ENCODE data around the gene PLPPR1. TPM values are rescaled to one million over a fixed set of nuclear protein-coding genes. Genes with fewer than 3 reads are reported as not detected.

PLPPR1 gene
- polyA plus RNA-seq, 3 donors: not detected

GRCh38 chr9:101098392-101098791, 69.9 kb downstream of the PLPPR1 start:
- Histone ChIP-seq H3K27me3 (ENCODE audit: control insufficient read depth in 2 of 2, insufficient read depth in 2 of 2, low read length in 2 of 2) (no peaks in the 10 kb centered on the region), H3K4me1 (ENCODE audit: control insufficient read depth in 1 of 2, insufficient read depth in 2 of 2, low read length in 2 of 2) (no peaks in the 10 kb centered on the region), H3K9me3 (replicated peaks in 1 of 2; ENCODE audit: control insufficient read depth in 1 of 2, insufficient read depth in 1 of 2, low read length in 2 of 2) (no peaks in the 10 kb centered on the region), H2AFZ (ENCODE audit: insufficient read depth, low read depth, low read length, poor library complexity, severe bottlenecking) (no peak overlapping the region), H3K4me2 (replicated peaks; ENCODE audit: extremely low read depth, low read length, poor library complexity, severe bottlenecking) (no peak overlapping the region), H3K27ac (ENCODE audit: low read depth in 1 of 2, low read length in 2 of 2) (no peak overlapping the region), H3K79me2 (ENCODE audit: insufficient read depth, low read length) (no peaks in the 10 kb centered on the region), H3K36me3 (replicated peaks in 1 of 2; ENCODE audit: control insufficient read depth in 1 of 2, insufficient read depth in 2 of 2, low read length in 2 of 2) (no peaks in the 10 kb centered on the region), H3K4me3 (replicated peaks in 1 of 3; ENCODE audit: low read depth in 2 of 3, low read length in 3 of 3) (no peak overlapping the region), H4K20me1 (ENCODE audit: insufficient read depth, low read length) (no peaks in the 10 kb centered on the region), H3K9ac (ENCODE audit: insufficient read depth, low read length, poor library complexity, severe bottlenecking) (no peak overlapping the region)
- H3K36me3 Mint-ChIP-seq: no peaks in the 10 kb centered on the region
- TF ChIP-seq, protein P1, sequence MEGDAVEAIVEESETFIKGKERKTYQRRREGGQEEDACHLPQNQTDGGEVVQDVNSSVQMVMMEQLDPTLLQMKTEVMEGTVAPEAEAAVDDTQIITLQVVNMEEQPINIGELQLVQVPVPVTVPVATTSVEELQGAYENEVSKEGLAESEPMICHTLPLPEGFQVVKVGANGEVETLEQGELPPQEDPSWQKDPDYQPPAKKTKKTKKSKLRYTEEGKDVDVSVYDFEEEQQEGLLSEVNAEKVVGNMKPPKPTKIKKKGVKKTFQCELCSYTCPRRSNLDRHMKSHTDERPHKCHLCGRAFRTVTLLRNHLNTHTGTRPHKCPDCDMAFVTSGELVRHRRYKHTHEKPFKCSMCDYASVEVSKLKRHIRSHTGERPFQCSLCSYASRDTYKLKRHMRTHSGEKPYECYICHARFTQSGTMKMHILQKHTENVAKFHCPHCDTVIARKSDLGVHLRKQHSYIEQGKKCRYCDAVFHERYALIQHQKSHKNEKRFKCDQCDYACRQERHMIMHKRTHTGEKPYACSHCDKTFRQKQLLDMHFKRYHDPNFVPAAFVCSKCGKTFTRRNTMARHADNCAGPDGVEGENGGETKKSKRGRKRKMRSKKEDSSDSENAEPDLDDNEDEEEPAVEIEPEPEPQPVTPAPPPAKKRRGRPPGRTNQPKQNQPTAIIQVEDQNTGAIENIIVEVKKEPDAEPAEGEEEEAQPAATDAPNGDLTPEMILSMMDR (IDR thresholded peaks at IDR 0.05): no peak
- DNase-seq: no peak
- H3K27me3 Mint-ChIP-seq (ENCODE audit: low read depth in 3 of 3): no peaks in the 10 kb centered on the region
- peaks cover 0 to 2% (median 0%) of the 10 kb centered on the region in 7 donors for H3K9me3 Mint-ChIP-seq
- no peak overlapping the region for H3K4me3 Mint-ChIP-seq
- intact Hi-C loops (cut with micrococcal nuclease): no loop called here
- H3K27ac Mint-ChIP-seq: peak overlapping the region in 1 of 7 donors; percentile 2
- H3K4me1 Mint-ChIP-seq: no peaks in the 10 kb centered on the region

DNA sequence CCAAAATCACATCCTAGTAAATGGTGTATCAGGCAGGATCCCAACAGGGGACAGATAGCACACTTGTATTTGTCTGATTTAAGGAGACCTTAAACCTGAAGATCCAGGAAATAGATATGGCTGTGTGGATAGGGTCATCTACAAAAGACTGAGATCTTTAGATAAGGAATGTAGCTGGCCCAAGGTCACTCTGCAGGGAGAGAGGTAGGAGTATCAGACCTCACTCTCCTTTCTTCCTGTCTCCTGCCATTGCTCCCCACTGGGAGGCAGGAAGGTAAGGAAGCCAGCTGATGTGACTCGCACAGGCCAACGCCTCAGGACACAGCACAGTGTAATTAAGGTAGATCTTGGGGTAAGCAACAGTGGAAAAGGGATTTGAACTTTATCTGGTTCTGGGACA, 85.8 kb downstream of the PLPPR1 start:
- H3K36me3 Mint-ChIP-seq: no peaks in the 10 kb centered on the region
- no peaks in the 10 kb centered on the region for H4K20me1 ChIP-seq (ENCODE audit: insufficient read depth, low read length)
- H3K9me3 ChIP-seq (replicated peaks in 1 of 2; ENCODE audit: control insufficient read depth in 1 of 2, insufficient read depth in 1 of 2, low read length in 2 of 2): no peaks in the 10 kb centered on the region
- no peak overlapping the region for H3K4me3 Mint-ChIP-seq
- DNase-seq: no peak
- H3K36me3 ChIP-seq (replicated peaks in 1 of 2; ENCODE audit: control insufficient read depth in 1 of 2, insufficient read depth in 2 of 2, low read length in 2 of 2): no peaks in the 10 kb centered on the region
- no peak overlapping the region for H3K4me3 ChIP-seq (replicated peaks in 1 of 3; ENCODE audit: low read depth in 2 of 3, low read length in 3 of 3)
- H3K4me1 Mint-ChIP-seq: no peaks in the 10 kb centered on the region
- WGBS (ENCODE audit: insufficient coverage): no CpG with 5 or more reads among the region's 2 CpGs
- no peak overlapping the region for H3K9ac ChIP-seq (ENCODE audit: insufficient read depth, low read length, poor library complexity, severe bottlenecking)
- peaks cover 0 to 2% (median 0%) of the 10 kb centered on the region in 7 donors for H3K9me3 Mint-ChIP-seq
- intact Hi-C loops (cut with micrococcal nuclease): no loop called here
- TF ChIP-seq, protein P1 (IDR thresholded peaks at IDR 0.05): no peak
- H3K27me3 ChIP-seq (ENCODE audit: control insufficient read depth in 2 of 2, insufficient read depth in 2 of 2, low read length in 2 of 2): no peaks in the 10 kb centered on the region
- H3K79me2 ChIP-seq (ENCODE audit: insufficient read depth, low read length): no peaks in the 10 kb centered on the region
- no peak overlapping the region for H3K27ac ChIP-seq (ENCODE audit: low read depth in 1 of 2, low read length in 2 of 2)
- no peak overlapping the region for H3K4me2 ChIP-seq (replicated peaks; ENCODE audit: extremely low read depth, low read length, poor library complexity, severe bottlenecking)
- no peak overlapping the region for H3K27ac Mint-ChIP-seq
- peaks cover 0 to 4% (median 4%) of the 10 kb centered on the region in 3 donors for H3K27me3 Mint-ChIP-seq (ENCODE audit: low read depth in 3 of 3)
- H3K4me1 ChIP-seq (ENCODE audit: control insufficient read depth in 1 of 2, insufficient read depth in 2 of 2, low read length in 2 of 2): no peaks in the 10 kb centered on the region
- no peak overlapping the region for H2AFZ ChIP-seq (ENCODE audit: insufficient read depth, low read depth, low read length, poor library complexity, severe bottlenecking)

All from CD14-positive monocyte (primary cell).